ENCODE data around the gene NLRP6. TPM values are rescaled to one million over a fixed set of nuclear protein-coding genes. Genes with fewer than 3 reads are reported as not detected.
"Not testable (repeated sequence)": the region's sequence is repeated elsewhere in the genome, so short reads cannot be mapped to it uniquely, and the experiment has no call there.

NLRP6 gene
- polyA plus RNA-seq, 3 donors: 0.11 to 0.36 (median 0.25) TPM

DNA sequence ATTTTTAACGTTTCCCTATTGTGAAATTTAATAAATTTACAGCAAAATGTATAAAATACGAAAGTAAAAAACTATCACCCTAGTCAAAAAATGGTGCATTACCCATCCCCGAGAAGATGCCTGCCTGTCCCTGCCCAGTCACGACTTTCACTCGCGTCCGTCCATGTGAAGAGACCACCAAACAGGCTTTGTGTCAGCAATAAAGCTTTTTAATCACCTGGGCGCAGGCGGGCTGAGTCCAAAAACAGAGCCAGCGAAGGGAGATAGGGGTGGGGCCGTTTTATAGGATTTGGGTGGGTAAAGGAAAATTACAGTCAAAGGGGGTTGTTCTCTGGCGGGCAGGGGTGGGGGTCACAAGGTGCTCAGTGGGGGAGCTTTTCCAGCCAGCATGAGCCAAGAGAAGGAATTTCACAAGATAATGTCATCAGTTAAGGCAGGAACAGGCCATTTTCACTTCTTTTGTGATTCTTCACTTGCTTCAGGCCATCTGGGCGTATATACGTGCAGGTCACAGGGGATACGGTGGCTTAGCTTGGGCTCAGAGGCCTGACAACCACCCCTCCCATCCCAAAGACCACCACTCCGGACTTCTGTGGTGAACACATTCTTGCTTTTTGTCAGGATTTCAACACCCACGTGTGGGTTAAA is 55.5 kb downstream of the NLRP6 start:
- not testable (repeated sequence) for DNase-seq (ENCODE audit: low read depth in 3 of 3, low spot score in 2 of 3)

DNA sequence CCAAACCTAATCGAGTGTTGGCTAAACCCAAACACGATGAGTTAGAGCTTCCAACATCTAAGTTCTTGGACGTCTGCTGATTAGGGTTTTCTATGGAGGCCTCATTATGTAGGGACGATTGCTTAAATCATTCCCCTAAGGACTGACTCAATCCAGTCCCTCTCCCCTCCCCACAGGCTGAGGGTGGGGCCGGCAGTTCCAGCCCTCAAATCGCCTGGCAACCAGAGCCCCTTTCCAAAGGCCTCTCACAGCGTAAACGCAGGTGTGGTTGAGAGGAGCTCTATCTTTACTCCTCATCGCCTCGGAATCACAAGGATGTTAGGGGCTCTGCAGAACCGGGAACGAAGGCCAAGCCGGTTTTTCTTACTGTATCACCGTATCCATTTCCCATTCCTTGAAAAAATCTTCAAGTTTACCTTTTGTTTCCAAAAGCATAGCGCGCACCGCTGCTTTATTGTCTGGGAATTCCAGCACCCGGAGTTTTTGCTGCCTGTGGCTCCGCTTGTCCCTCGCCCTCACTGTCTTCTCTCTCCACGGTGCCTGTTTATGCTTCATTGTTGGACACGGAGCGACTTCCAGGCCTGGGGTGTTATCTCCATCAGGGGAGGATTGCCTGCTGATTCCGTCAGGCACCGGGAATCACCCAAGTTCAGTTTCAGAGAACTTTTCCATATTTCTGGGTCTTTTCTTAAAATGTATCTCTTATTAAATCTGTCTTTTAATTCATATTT is 56.2 kb downstream of the NLRP6 start:
- no peak for DNase-seq (ENCODE audit: low read depth in 3 of 3, low spot score in 2 of 3)

Other genes with a start within 250 kb of the NLRP6 start
- 1 to 10 TPM in 1 of 3 donors, not detected in 2; 1.3 TPM for gene SCGB1C1, start 85.3 kb upstream of the NLRP6 start, polyA plus RNA-seq (ENCODE audit: insufficient read length in 3 of 3)
- 10 to 100 TPM; 41.7 to 43.2 (median 41.9) TPM for gene BET1L, start 71.0 kb upstream of the NLRP6 start, polyA plus RNA-seq (ENCODE audit: insufficient read length in 3 of 3)
- gene RIC8A, start 70.7 kb upstream of the NLRP6 start, polyA plus RNA-seq (ENCODE audit: insufficient read length in 3 of 3): 10 to 100 TPM; 81.4 to 94.6 (median 84.7) TPM
- 10 to 100 TPM; 23.6 to 27.6 (median 24.8) TPM for gene SIRT3, start 42.1 kb upstream of the NLRP6 start, polyA plus RNA-seq (ENCODE audit: insufficient read length in 3 of 3)
- 100 to 1,000 TPM; 129 to 144 (median 132) TPM for gene PSMD13, start 41.4 kb upstream of the NLRP6 start, polyA plus RNA-seq (ENCODE audit: insufficient read length in 3 of 3)
- gene PGGHG, start 10.7 kb downstream of the NLRP6 start, polyA plus RNA-seq (ENCODE audit: insufficient read length in 3 of 3): 10 to 100 TPM in 2 of 3 donors, 1 to 10 TPM in 1; 9.1 to 19.2 (median 11.4) TPM
- gene IFITM5, start 21.1 kb downstream of the NLRP6 start, polyA plus RNA-seq (ENCODE audit: insufficient read length in 3 of 3): not detected
- 100 to 1,000 TPM; 156 to 251 (median 209) TPM for gene IFITM2, start 29.4 kb downstream of the NLRP6 start, polyA plus RNA-seq (ENCODE audit: insufficient read length in 3 of 3)
- 10 to 100 TPM; 33.9 to 45.6 (median 43.5) TPM for gene IFITM1, start 35.6 kb downstream of the NLRP6 start, polyA plus RNA-seq (ENCODE audit: insufficient read length in 3 of 3)
- 100 to 1,000 TPM; 299 to 430 (median 398) TPM for gene IFITM3, start 42.5 kb downstream of the NLRP6 start, polyA plus RNA-seq (ENCODE audit: insufficient read length in 3 of 3)
- gene B4GALNT4, start 91.1 kb downstream of the NLRP6 start, polyA plus RNA-seq (ENCODE audit: insufficient read length in 3 of 3): 10 to 100 TPM; 45.9 to 50.1 (median 47.4) TPM
- 1 to 10 TPM; 4.1 to 5.5 (median 4.4) TPM for gene PKP3, start 115.8 kb downstream of the NLRP6 start, polyA plus RNA-seq (ENCODE audit: insufficient read length in 3 of 3)
- 10 to 100 TPM; 25.0 to 31.9 (median 25.6) TPM for gene SIGIRR, start 136.6 kb downstream of the NLRP6 start, polyA plus RNA-seq (ENCODE audit: insufficient read length in 3 of 3)
- gene ANO9, start 163.6 kb downstream of the NLRP6 start, polyA plus RNA-seq (ENCODE audit: insufficient read length in 3 of 3): 10 to 100 TPM in 1 of 3 donors, 1 to 10 TPM in 2; 6.4 to 10.3 (median 7.0) TPM
- 10 to 100 TPM; 27.0 to 30.6 (median 27.1) TPM for gene PTDSS2, start 171.9 kb downstream of the NLRP6 start, polyA plus RNA-seq (ENCODE audit: insufficient read length in 3 of 3)
- 10 to 100 TPM; 62.4 to 80.0 (median 71.8) TPM for gene RNH1, start 228.8 kb downstream of the NLRP6 start, polyA plus RNA-seq (ENCODE audit: insufficient read length in 3 of 3)